ENCODE results near the gene TMEM101.

- no peak for TF ChIP-seq CTCF (IDR thresholded peaks at IDR 0.05; ENCODE audit: extremely low read depth in 1 of 2, insufficient read depth in 1 of 2, low read depth in 1 of 2, low read length in 2 of 2)
- TF ChIP-seq POLR2A (IDR thresholded peaks at IDR 0.05; ENCODE audit: low read depth, low read length): no peak
- TF ChIP-seq POLR2AphosphoS5 (IDR thresholded peaks at IDR 0.05; ENCODE audit: insufficient read depth, low read depth, low read length): no peak
- TF ChIP-seq EZH2 (IDR thresholded peaks at IDR 0.05; ENCODE audit: borderline replicate concordance, low read depth, low read length, severe bottlenecking): no peak
These were observed 38.9 kb downstream of the TMEM101 start for GRCh38 chr17:43975898-43976297.

Data from endothelial cell of umbilical vein (primary cell).